Measurements from ENCODE around the gene PRDX5.

Gene PRDX5

DNA sequence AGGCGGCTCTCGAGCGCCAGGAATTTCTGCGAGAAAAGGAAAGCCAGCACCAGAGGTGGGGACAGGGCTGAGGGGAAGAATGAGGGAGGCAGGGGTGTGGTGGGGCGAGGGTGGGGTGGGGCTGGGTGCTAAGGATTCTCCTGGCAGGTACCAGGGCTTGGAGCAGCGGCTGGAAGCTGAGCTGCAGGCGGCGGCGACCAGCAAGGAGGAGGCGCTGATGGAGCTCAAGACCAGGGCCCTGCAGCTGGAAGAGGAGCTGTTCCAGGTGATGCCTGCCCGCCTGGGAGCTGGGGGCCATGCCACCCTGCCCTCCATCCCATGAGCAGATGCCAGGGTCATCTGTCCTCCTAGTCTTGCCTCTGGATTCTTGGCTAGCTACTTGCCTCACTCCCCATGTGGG is 31.5 kb downstream of the PRDX5 start:
- DNase-seq: no peak

DNA sequence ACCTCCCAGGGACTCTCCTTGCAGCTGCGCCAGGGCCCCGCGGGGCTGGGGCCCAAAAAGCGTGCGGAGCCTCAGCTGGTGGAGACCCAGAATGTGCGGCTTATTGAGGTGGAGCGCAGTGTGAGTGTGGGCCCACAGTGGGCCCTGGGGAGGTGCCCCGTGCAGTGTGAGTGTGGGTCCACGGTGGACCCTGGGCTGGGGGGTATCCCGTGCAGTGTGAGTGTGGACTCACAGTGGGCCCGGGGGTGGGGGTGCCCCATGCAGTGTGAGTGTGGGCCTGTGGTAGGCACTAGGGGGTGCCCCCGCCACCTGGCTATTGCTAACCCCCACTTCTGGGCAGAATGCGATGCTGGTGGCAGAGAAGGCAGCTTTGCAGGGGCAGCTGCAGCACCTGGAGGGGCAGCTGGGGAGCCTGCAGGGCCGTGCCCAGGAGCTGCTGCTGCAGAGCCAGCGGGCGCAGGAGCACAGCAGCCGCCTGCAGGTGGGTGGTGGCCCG is 33.3 kb downstream of the PRDX5 start:
- no peak for DNase-seq

DNA sequence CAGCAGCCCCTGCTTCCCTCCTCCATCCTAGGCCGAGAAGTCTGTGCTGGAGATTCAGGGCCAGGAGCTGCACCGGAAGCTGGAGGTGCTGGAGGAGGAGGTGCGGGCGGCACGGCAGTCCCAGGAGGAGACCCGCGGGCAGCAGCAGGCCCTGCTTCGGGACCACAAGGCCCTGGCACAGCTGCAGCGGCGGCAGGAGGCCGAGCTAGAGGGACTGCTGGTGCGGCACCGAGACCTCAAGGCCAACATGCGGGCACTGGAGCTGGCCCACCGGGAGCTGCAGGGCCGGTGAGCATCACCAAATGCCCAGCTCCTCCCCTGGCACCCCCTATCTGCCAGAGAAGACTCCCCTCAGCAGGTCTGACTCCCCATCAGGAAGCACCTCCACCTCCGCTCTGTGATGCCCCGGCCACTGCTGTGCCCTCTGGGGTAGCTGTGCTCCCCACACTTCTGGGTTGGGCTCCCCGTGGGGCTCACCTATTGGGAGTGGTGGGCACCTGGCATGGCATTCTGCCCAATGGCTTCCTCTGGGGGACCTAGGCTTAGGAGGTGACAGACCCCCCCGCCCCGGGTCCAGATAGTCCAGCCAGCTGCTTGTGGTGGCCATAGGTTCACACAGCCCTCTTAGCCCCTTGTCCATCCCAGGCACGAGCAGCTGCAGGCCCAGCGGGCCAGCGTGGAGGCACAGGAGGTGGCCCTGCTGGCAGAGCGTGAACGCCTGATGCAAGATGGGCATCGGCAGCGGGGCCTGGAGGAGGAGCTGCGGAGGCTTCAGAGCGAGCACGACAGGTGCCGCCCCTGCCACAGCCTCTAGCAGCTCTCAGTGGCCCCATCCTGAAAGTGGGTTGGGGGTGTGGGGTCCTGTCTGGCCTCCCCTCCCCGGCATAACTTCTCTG is 34.4 kb downstream of the PRDX5 start:
- no peak for DNase-seq

DNA sequence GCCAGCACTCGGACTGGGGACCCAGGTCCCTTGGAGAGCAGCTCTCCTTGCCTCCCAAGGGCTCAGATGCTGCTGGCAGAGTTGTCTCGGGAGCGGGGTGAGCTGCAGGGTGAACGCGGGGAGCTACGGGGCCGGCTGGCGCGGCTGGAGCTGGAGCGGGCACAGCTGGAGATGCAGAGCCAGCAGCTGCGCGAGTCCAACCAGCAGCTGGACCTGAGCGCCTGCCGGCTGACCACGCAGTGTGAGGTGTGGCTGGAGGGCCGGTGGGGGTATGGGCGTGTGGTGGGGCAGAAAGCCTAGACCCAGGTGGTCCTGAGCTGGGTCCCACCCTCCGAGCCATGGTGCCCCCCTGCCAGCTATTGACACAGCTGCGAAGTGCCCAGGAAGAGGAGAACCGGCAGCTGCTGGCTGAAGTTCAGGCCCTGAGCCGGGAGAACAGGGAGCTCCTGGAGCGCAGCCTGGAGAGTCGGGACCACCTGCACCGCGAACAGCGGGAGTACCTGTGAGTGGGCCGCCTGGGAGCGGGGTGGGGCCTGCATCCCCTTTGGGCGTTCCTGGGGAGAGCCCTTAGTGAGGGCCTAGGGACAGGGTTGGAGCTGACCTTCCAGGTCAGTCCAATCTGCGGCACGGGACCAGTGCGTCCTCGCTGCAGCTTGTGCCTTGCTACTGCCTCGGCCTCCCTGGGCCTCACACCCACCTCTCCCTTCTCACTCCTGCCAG is 35.2 kb downstream of the PRDX5 start:
- DNase-seq: no peak

DNA sequence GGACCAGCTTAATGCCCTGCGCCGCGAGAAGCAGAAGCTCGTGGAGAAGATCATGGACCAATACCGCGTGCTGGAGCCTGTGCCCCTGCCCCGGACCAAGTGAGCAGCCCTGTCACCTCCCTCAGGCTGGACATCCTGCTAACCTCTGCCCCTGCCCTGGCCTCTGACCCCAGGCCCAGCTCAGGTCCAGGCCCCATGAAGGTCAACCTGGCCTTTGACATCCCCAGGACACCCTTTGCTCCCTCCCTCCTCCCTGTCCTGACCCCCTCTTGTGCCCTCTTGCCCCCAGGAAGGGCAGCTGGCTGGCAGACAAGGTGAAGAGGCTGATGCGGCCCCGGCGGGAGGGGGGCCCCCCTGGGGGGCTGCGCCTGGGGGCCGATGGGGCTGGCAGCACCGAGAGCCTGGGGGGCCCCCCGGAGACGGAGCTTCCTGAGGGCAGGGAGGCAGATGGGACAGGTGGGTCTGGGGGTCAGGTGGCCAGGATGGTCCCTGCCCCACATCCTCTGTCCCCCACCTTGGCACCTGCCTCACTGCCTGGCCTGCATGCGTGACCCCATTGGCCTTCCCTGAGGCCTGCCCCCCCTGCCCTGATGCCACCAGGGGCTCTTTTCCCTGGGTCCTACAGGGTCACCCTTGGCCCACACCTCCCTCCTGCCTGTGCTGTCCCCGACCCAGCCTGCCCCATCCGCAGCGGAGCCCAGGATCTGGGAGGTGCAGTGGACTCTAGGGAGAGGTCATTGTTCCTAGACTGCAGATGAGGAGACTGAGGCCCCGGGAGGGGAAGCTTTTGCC is 36.0 kb downstream of the PRDX5 start:
- DNase-seq: no peak

DNA sequence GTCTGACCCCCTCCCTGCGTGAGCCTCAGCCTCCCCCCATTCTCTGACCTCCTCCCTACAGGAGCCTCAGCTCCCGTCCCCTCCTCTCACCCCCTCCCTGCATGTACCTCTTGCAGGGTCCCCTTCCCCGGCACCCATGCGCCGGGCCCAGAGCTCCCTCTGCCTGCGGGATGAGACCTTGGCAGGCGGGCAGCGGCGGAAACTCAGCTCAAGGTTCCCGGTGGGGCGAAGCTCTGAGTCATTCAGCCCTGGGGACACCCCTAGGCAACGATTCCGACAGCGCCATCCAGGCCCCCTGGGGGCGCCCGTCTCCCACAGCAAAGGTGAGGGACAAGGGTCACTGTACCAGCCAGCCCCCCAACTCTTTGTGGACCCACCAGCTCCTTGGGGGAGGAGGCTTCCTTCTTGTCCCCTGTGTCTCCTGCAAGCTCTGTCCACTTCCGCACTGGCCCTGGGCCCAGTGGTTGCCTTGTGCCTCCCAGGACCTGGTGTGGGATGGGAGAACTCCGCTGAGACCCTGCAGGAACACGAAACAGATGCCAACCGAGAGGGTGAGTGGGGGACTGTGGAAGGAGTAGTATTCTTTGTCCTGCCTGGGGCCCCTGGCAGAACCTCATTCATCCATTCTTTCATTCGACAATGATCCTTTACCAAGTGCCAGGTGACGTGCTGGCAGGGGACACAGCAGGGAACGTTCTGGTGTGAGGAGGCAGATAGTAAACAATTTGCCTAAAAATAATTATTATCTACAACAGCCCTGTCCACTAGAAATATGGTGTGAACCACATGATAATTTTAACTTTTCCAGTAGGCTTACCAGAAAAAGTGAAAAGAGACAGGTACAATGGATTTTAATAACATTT is 37.4 kb downstream of the PRDX5 start:
- peak; percentile 46 for DNase-seq

DNA sequence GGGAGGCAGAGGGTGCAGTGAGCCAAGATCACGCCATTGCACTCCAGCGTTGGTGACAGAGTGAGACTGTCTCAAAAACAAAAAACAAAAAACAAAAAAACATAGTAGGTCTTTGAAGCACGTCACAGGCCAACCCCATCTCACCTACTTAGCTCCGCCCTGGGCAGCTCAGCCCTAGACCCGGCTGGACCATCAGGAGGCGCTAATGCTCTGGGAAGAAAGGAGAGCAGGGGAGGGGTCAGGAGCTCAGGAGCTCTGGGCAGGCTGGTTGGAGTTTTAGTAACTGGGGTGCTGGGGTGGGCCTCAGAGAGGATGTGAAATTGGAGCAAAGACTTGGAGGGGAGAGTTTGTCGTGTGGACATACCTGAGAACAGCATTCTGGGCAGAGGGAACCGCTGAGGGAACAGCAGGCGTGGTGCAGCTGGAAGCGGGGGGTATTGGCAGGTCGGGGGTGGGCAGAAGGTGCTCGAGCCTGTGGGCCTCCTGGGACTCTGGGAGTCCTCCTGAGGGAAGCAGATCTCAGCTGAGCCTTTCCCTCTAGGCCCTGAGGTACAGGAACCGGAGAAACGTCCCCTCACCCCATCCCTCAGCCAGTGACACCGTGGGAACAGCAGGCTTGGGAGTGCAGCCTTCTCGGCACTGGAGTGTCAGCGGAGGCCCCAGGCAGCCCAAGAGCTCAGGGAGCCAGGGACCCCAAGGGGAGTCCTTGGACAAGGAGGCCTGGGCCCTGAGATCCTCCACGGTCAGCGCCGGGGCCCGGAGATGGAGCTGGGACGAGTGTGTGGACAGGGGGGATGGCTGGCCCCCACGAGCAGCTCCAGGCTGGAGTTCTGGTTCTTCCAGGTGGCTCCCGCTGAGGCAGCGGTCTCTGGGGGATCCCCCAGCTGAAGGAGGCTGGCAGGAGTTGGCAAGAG is 38.8 kb downstream of the PRDX5 start:
- DNase-seq: peak; percentile 23

DNA sequence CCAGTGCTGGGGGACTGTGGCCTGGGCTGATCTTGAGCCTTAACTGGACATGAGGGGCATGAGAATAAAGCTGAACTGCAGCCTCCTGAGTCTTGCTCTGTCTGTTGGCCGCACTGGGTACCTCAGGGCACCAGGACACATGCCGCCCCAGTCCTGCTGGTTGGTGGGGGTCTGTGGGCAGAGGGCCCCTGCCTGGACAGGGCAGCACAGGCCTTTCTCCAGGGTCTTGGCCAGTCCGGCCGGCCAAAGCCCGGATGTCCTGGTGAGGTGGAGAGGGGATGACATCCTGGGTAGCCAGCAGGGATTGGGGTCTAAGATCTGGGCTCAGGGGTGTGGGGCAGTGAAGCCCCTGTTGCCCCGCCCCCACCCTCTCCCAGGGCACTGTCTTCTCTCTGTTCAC is 39.5 kb downstream of the PRDX5 start:
- no peak for DNase-seq

DNA sequence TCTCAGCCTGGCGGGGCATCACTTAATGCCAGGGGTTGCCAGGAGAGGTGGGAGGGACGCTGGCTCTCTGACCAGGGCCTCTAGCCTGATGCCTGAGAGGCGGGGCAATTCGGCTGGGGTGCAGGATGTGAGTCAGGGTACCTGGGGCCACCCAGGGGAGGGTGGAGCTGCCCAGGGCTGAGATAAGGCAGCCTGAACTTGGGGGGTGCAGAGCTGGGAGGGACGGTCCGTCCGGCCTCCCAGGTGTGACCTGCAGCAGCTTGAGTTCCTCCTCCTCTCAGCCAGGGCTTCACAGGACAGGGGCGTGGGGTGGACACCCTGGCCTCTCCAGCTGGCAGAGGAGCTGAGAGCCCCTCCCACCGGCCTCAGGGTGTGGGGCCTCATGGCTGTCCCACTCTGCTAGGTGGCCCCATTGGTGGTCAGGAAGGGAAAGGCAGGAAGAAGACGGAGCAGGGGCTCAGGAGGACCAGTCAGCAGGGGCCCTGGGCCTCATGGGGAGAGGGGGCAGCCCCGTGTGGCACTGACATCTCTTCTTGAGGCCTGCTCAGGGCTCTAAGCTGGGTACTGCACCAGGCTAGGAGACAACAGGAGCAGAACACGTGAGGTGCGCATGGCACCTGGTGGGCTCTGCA is 40.1 kb downstream of the PRDX5 start:
- no peak for DNase-seq

DNA sequence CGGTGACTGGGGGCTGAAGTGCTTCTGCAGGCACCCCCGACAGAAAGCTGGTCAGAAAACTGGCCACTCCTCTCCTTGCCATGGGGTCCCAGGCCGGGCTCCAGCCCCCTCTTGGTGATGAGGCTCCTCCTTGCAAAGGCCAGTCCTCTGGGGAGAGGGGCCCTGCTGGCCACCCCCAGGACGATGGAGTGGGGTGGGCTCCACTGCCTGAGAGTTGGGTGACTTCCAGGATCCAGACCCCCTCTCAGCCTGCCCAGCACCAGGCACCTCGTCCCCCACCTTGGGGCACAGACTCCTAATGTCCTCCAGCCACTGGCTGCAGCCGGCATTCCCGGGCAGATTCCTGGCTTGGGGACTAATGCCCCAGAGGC is 40.6 kb downstream of the PRDX5 start:
- no peak for DNase-seq

DNA sequence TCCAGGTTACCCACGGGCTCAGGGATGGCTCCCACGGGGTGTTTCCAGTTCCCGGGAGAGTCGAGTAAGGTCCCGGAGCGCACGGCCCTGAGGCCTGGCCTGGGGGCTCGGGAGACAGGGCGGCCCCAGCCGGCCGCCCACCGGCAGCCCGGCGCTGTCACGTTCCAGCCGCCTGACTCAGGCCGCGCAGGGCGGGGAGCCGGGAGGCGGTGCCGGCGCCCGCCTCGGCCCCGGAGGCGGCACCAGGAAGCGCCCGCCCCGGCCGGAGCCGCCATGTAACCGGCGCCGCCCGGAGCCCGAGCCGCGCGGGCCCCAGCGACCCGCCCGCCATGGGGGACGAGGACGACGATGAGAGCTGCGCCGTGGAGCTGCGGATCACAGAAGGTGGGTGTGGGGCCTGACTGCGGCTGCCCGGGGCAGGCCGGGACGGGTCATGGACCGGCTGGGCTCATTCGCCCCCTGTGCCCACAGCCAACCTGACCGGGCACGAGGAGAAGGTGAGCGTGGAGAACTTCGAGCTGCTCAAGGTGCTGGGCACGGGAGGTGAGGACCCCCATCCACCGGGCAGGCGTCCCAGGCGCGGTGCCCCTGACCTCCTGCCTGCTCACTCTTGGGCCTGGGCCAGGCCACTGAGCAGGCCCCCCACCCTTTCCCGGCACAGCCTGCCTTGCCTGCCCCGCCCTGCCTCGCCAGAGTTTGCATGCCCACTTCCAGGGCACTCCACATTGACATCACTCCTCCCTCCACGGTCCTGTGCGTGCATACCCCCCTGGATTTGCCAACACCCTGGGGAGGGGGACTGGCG is 41.2 kb downstream of the PRDX5 start, which contains the start of gene RPS6KA4:
RPS6KA4 (plus strand) TSS at position 256 of the 805 bp plus-strand sequence; CDS start at position 330, 74 bp downstream.
- peak; percentile 33 for DNase-seq

DNA sequence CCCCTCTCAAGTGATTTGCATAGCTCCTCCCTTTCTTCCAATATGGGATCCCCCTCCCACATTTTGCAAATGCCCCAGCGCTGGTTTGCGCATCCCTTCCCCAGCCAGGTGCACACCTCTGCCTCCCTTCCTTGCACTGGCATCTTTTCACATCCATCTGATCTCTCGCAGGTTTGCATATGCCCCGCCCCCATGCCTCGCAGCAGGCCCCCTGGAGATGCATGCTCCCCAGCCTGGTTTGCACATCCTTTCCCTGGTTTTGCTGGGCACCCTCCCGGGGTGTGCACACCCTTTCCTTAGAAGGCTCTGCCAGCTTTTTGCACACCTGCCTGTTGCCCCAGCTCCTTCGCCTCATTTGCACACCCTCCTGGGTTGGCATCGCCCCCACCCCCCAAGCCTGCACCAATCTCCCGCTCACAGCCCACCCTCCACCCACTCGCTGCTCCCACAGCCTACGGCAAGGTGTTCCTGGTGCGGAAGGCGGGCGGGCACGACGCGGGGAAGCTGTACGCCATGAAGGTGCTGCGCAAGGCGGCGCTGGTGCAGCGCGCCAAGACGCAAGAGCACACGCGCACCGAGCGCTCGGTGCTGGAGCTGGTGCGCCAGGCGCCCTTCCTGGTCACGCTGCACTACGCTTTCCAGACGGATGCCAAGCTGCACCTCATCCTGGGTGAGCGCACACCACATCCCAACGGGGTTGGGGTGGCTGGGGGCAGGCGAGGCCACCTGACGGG is 42.0 kb downstream of the PRDX5 start:
- DNase-seq: no peak

DNA sequence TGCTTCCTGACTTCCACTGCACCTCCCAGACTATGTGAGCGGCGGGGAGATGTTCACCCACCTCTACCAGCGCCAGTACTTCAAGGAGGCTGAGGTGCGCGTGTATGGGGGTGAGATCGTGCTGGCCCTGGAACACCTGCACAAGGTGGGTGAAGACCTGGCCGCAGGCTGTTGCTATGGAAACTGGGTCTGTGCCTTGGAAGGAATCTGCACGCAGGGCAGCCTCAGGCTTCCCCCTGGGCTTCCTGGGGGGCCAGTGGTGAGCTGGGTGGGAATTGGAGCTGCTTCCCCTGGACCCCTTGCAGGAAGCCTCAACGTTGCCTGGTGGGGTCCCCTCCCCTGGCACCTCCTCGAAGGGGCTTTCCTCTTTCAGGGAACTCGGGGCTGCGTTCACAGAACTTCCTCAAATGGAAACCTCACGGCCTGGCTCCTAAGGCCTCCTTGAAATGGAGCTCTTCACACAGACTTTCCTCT is 42.6 kb downstream of the PRDX5 start:
- DNase-seq: peak; percentile 38

DNA sequence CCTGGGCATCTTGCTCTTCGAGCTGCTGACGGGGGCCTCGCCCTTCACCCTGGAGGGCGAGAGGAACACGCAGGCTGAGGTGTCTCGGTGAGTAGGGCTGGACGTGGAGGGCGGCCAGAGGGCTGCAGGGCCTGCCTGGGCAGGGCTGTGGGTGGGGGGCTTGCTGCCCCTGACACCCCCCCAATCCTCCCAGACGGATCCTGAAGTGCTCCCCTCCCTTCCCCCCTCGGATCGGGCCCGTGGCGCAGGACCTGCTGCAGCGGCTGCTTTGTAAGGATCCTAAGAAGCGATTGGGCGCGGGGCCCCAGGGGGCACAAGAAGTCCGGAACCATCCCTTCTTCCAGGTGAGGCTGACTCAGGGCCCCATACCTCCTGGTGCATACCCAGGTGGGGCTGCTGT is 43.7 kb downstream of the PRDX5 start:
- no peak for DNase-seq

DNA sequence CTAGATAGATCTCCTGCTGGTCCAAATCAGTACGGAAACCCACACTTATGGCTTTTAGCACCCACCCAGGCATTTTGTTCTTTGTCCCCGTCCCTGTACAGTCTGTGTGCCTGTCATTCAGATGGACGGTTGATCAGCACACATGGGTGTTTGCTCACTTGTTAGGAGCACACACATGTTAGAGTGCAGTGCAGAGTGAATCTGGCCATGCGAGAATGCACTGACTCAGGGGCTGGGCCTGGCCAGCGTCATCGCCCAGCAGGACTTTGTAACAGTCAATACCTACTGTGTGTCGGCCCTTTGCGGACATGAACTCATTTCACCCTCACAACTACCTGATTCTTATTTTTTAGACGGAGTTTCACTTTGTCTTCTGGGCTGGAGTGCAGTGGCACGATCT is 44.4 kb downstream of the PRDX5 start:
- DNase-seq: no peak

DNA sequence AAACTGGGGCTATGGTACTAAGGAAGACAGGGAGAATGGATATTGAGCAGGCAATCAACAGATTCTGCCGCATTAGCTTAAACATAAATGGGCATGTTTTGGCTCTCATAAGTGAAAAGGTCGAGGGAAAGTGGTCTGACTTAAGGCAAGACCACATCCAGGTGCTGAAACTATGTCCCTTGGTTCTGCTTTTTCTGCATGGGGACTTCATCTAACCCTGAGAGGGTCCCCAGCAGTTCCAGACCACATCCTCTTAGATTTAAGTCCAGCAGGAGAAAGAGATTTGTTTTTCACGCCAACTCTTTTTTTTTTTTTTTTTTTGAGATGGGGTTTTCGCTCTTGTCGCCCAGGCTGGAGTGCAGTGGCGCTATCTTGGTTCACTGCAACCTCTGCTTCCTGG is 46.5 kb downstream of the PRDX5 start:
- no peak for DNase-seq

DNA sequence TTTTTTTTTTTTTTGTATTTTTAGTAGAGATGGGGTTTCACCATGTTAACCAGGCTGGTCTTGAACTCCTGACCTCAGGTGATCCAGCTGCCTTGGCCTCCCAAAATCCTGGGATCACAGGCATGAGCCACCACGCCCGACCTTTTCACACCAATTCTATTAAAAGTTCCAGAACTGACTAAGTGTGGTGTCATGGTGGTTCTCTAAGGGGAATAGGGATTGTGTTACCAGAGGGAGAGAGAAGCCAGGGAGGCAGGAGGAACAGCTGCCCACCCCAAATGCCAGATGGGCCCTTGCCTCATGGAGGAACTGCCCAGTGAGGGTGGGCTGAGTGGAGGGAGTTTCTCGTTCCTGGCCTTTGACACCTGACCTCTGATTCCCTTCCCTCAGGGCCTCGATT is 47.0 kb downstream of the PRDX5 start:
- DNase-seq: no peak

DNA sequence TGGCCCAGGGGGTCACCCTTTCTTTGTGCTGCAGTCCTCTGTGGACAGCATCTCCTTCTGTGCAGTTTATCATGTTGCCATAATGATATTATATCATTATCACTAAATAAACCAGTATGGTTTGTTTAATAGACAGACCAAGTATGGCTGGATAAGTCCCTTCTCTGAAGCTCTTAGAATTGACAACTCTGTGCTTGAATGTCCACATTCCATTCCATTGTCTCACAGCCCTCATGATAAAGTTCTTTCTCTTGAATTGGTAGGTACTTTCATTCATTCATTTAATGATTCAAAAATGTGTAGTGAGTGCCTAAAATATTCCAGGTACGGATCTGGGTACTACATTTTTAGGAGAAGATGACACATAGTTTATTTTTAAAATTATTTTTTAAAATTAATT is 48.8 kb downstream of the PRDX5 start:
- no peak for DNase-seq

Measured in KG1 (cell line).